Glomerular visceral epithelial cell (primary cell): ENCODE results near the gene ADAMTSL1.
A peak's percentile ranks its signal among the peaks of the same experiment; 100 is the strongest.

Experiments used
- DNase-seq: peaks from one replicate; pipeline ENCODE4 v3.0.0-alpha.2; 2016; ENCODE audit errors: extremely low spot score

Gene ADAMTSL1

DNA sequence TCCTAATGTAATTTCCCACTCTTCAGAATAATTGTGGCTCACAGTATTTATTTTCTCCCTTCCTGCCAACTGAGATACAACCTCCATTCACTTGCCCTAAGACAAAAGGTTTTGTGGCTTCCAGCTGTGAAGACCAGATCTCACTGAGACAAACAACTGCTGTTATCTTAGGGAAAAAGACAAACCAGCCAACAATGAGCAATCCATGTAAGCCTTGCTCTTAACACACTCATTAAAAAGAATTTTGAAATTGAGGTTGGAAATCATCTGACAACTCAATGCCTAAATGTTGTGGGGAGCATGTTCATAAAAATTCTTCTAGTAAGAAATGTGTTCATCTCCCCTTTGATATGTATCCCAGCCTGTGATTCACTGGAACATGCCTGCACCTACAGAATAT lies 132.9 kb downstream of the ADAMTSL1 start:
- DNase-seq: no peak

DNA sequence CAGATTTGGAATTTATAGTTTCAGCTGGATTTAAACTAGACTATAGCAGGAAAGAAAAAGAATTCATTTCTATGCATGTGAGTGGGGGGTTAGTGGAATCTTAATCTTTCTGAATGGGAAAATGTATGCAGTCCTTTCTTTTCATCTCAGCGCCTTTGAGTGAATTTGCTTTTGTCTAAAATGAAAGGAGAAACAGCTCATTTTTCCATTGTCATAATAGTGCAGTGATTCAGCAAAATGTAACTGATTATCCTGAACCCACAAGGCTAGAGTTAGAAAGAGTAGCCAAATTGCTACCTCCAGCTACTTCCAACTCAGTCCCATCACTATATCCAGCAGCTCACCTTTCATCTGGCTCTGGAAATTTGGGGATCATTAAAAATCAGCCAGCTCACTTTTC lies 134.4 kb downstream of the ADAMTSL1 start:
- DNase-seq: no peak

DNA sequence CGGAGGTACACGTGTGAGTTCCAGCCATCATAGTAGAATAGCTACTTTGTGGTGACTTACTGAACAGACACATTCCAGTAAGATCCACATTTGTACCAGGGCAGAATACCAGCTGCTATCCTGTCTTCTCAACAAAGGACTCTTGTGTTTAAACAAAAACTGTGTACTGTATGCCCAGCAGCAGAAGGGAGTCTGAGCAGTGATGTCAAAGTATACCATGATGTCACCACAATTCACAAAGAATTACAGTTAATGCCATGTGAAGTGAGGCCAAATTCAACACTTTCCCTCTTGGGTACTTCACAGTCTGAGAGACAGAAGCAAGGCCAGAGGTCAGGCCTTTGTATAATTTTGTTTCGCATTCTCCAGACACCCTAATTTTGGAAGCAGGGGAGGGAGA lies 137.0 kb downstream of the ADAMTSL1 start:
- no peak for DNase-seq

DNA sequence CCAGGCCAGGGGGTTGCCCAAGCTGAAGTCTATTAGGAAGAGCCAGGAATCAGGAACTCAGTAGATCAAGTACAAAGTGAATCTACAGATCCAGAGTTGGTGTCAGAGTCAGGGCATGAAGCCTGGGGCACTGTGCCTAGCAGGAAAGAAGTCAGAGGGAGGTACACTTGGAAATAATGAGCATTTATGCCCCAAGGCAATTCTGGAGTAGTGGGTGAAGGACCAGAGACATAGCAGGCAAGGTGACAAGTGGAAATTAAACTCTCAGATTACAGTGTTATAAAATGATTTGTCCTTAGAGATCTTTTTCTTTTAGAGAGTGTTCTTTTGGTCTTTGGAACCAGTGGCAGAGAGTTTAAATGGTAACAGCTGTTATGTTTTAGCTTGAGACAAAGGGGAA lies 138.0 kb downstream of the ADAMTSL1 start:
- no peak for DNase-seq

DNA sequence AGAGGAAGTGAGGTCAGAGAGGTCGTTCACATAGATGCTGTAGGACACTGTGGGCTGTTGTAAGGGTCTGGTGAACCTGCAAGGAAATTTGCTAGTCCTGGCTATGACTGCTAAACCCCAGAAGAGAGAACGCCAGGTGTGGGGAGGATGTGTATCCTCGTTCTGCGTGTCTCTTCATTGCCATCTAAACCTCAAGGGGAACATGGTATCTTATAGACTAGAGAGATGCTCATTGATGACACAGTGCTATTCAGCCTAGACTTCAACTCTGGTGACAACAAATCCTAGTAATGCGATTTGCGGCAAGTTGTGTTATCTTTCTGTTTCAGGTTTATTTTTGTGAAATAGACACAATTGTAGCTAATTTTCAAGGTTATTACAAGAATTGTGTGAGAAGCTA lies 140.2 kb downstream of the ADAMTSL1 start:
- DNase-seq: no peak

DNA sequence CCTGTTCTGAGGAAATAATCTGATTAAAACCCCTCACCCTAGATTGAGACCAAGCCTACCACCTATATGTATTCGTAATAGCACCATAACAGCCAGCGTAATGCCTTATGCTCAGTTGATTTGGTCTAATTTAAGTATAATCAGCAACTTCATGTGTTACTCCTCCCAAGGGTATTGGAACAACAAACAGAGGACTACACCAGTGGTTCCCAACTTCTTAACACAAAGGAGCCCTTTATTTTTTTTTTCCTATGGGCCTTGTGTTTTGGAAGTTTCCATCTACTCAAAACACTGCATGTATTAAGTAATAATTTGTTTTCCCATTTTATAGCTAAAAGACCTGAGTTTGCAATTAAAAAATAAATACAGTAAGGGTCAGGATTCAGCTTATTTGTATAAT lies 140.7 kb downstream of the ADAMTSL1 start:
- DNase-seq: no peak

DNA sequence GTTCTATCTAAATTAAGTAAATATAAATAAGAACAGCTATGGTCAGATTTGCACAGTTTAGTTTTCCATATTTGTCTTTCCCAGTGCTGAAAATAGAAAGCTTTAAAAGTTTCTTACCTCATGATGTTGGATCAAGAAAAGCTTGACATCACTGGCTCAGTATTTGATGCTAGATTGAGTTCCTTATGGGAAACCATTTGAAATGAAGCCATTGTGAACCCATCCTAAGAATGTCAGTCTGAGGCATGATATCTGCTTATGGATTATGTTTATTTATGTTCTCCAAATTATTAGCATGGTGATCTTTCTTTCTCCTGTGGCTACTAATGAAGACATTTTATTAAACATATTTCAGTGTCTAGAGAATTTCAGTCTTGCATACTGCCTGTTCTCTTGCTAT lies 143.0 kb downstream of the ADAMTSL1 start:
- DNase-seq: no peak

DNA sequence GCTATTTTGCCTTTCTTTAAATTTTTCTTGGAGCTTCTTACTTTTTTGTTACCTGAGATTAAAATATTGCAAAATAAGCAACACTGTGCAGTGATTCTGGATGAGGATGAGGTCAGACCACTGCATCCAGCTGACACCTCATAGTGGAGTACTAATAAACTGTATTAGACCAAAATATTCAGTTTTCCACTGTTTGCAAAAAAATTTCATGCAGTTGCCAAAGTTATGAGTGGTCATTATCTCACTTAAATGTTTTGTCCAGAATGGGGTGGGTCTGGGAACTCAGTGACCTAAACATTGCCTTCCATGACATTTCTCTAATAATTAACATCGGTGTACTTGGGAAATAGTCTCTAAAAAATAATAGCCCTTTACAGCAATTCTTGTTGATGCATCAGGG lies 143.8 kb downstream of the ADAMTSL1 start:
- DNase-seq: no peak

DNA sequence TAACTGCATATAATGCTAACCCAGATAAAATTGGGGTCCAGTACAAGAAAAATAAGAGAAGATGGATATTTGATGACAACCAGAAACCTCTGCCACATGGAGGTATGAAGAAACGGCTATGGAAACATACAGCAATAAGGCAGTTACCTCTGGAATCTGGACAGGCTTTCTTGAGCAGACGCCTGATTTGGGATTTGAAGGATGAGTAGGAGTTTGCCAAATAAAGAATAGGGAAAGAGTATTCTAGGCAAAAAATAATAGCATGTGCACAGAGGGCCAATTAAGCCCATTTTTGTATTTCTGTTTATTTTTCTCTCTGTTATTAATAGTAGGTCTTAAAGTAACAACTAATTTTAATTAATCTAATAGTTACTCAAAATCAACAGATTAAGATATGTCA lies 144.9 kb downstream of the ADAMTSL1 start:
- no peak for DNase-seq

DNA sequence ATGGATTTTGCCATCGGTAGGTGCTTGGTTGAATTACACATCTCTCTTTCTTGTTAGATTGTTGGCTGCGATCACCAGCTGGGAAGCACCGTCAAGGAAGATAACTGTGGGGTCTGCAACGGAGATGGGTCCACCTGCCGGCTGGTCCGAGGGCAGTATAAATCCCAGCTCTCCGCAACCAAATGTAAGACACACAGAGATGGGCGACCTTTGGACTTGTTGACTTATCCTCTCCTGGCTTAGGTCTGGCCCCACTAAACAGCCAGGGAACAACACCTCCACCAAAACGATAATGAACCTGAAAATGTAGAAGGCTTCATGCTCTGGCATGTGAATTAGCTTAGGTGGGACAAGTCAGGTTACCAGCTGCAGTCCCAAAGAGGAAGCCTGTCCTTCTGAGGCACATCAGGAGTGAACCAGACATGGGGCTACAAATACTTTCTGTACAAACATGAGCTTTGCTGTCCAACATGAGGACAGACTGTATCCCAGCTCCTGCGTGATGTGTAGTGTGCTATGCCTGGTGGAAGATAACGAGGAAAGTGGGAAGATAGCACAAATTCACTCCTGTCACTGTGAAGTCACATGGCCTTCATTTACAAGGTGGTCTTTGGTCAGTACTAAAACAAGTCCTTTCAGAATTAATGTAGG lies 148.4 kb downstream of the ADAMTSL1 start:
- no peak for DNase-seq

DNA sequence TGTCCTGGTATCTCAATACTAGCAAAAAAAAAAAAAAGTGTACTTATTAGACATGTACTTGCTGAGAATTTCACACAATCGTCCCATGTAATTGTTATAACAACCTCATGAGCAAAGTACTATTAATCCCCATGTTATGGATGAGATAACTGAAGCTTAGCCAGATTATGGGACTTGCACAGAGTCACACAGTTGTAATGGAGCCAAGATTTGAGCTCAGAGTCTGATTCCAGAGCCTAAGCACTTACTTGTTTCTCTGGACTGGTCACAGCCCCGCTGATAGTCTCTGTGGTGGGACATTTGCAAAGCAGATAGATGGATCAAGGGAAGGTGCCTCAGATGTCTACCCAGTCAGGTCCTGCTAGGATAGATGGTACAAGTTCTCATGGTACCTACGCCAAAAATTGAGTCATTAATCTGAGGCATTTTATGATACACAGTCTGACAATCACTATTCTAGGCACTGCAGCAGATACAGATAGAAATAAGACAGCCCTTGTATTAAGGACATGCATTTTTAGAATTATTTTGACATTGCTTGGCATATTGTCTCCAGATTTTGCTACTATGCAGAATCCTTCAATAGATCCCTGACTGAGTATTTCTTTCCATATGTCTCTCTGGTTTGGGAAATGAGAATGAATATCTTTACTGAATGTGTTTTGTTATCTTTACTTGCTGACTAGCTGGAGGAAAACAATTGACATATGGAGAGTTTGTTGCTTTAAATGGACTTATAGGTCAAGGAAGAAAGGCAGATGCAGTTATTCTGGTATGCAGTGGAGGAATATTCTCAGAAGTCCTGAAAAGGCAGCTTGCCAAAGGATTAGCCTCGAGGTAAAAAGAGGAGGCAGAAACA lies 149.5 kb downstream of the ADAMTSL1 start:
- DNase-seq: no peak

DNA sequence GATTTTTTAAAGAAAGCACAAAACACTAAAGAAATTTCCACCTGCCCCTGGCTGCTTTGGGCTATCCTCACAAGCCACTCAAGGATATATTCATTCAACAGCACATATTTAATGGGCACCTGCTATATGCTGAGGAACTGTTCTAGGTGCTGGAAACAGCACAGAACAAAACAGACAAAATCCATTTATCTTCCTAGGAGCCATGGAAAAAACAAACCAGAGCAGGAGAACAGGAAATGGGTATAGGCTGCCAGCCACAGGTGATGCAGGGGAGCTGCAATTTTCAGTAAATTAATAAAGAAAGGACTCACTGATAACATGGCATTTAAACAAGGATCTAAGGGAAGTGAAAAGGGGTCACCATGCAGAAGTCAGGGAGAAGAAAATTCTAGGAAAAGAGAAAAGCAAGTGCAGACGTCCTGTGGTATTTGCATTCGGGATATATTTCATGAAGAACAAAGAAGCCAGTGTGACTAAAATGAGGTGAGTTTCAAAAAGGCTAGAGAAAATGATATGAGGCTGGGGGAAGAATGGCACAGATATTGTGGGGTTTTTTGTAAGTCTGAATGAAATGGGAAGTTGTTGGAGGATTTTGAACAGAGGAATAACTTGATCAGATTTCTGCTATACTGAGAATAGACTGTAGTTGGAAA lies 152.2 kb downstream of the ADAMTSL1 start:
- no peak for DNase-seq

DNA sequence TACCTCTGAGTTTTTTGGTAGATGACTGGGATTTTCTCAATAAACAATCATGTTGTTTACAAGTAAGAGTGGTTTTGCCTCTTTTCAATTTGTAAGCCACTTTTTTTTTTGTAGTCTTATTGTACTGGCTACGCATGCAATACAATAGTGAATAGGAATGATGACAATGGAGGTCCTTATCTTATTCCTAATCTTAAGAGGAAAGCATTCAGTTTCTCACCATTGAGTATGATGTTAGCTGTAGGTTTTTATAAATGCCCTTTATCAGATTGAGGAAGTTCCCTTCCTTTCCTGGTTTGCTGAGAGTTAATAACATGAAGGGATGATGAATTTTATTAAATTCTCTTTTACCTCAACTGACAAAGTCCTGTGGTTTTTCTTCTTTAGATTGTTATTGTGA lies 155.2 kb downstream of the ADAMTSL1 start:
- DNase-seq: no peak

DNA sequence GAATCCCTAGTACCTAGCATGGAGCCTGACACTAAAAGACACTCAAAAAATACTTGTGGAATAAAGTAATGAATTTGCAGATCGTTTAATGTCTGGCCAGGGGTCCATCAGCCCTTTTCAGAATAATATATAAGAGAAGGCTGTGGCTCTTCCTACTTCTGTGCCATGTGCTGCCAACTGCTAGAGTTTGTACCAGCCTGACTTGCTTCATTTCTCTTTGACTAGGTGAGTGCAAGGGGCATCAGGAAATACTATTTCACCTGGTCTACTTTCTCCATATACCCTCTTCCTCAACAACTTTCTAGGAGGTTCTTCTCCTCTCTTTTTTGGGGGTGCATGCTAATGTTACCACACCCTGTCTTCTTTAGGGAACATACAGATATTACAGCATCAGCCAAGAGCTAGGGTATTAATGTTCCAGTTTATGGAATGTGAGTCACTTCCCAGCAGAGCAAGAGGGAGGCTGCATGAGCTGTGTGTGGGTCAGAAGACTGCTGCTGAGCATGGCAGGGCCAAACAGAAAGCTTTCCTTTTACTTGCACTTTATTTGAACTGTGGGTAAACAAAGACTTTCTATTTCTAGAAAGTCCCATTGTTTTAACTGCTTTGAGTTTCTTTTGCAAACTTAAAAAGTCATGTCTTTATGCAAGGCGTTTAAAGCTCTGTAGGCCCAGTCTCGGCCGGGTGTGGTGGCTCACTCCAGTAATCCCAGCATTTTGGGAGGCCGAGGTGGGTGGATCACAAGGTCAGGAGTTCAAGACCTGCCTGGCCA lies 158.9 kb downstream of the ADAMTSL1 start:
- peak; percentile 40 for DNase-seq

DNA sequence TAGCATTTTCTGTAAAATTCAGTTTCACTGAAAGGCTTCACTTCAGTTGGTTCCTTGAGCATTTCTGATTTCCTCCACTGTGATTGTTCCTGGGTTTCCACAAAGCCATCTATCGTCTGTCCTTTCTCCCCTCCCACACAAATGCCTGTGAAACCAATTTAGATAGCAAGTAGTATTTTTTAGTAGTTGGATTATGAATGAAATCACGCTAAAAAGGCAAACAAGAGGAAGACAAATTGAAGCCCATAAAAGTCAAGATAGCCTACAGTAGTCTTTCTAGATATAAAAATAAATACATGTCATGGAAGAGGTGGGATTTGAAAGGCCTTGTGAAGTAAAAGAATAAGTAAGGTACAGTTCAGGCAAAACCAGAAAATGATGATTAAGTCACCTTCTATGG lies 162.8 kb downstream of the ADAMTSL1 start:
- no peak for DNase-seq

DNA sequence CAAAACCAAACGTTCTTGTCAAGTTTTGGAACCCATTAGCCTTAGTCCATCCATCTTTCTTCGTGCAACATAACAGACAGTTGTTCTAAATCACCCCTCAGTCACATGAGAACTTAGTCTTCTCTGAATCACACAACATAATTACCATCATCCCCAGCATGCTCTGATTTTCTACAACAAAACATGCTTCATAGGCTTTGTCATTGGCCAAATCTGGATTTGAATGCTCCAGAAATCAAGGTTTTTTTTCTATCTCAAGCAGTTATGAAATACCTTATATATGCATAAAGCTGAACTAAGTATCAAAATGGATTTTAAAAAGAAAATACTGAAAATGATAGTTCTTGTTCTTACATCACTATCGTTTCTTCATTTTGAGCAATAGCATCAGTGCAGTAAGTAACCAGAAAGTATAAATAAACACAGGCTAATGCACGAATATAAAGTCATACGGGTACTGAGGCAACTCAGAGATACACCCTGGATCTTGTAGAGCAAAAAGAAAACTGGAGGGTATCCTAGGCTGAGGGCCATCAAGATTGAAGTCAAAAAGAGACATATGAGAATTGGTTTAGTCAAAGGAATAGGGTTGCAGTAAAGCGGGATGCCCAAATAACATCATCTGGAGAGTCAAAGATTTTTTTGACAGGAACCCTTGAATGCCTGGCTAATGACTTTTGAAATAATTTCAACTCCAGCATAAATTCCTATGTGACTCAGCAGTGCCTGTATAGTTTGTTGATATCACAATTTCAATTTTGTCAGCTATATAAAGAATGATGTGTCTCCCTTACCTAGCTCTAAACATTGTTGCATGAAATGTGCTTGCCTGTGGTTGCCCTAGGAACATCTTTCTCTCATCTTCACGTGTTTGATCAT lies 164.7 kb downstream of the ADAMTSL1 start:
- DNase-seq: no peak

DNA sequence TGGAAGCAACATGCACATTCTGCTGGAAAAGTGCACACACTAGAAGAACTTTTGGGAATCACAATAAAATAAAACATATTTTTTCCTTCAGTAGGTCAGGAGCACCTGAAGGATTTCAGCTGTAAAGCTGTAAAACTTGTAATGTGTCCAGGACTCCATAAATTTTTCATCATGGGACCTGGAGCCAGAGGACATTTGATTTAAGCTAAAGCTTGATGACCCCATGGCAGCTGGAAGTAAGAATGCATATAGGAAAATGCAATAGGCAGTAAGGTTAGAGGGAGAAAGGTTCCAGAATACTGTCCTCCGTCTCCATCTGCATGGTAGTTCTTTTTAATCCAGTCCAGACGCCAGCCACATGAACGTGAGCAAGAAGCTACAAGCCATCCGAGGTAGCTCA lies 166.0 kb downstream of the ADAMTSL1 start:
- no peak for DNase-seq

DNA sequence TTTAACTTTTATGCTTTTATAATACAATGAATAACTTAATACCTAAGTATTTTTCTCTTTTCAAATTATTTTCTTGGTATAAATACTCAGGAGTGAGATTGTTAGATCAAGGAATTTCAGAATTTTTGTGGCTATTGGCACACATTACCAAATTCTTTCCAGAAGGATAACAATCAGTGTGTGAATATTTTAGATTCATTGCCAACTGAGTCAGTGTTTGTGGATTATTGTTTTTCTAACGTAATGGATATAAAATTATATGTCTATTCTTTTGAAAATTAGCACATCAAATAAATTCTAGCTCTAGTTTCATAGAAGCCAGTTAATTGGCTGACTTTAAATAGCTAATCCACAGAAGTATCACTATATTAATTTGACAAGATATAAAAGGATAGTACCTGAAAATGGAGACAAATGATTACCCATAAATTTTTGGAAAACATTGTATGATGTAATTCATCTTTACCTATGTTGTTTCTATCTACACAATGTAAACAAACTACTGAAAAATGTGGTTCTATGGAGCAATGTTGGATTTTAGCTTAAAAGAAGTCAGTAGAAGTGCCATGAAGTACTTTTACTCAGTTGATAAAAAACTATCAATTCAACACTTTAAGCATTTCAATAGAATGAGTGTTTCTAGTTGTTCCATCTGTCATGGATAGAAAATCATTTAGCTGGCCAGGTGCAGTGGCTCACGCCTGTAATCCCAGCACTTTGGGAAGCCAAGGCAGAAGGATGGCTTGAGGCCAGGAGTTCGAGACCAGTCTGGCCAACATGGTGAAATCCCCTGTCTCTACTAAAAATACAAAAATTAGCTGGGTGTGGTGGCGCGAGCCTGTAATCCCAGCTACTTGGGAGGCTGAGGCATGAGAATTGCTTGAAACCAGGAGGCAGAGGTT lies 185.1 kb downstream of the ADAMTSL1 start:
- peak; percentile 6 for DNase-seq

DNA sequence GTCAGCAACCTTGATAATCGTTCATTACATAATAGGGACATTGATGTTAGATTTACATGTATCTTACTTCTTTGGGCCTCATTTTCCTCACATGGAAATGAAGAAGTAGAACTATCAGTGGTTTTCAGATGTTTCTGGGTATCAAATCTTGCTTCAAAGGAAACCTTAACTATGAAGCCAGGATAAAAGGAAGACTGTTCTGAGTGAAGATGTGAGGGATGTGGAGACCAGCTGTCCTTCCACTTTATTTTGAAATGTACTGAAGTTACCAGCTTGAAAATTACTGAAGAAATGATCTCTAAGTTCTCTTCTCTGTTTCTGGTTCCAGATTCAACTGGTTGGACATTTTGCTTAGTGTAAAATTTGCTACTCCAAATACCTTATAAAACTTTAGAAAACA lies 186.0 kb downstream of the ADAMTSL1 start:
- DNase-seq: no peak

DNA sequence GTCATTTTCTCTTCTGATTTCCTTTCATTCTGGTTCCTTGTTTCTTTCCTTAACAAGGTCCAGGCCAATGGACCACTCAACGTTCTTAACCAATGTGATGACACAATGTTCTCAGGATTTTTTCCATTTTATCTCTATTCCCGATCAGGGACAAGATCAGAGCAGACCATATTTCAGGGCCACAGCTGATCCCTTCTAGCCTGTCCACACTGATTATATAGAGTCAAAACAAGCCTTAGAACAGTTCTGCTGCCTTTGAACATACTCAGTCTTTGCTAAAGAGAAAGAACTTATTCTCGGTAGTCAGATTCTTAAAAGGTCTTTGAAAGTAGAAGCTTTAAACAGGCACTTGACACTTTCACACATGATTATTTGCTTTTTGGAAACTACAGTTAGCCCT lies 188.4 kb downstream of the ADAMTSL1 start:
- no peak for DNase-seq
